HepG2 (cell line): ENCODE results near the gene TMBIM6. TPM values are rescaled to one million over a fixed set of nuclear protein-coding genes. Genes with fewer than 3 reads are reported as not detected.
A peak's percentile ranks its signal among the peaks of the same experiment; 100 is the strongest.

Experiments
- ATAC-seq: fragments of 200-7000 bp; cut with Tn5 transposase; 3 replicates; pipeline ENCODE4 v1.9.1; 2020; ENCODE audit warnings: mild to moderate bottlenecking, moderate library complexity
- BruUV-seq: library from RNA; stranded (reverse); fragments of 400-500 nt; replicated peaks from 2 replicates; lab custom pipeline; 2021; lab: Mats Ljungman, UMichigan
- CTCF ChIA-PET: fragments of 300-600 bp; formaldehyde crosslinking; extraction: SDS; loops from one replicate; lab custom pipeline; 2021; ENCODE audit warnings: low total read pairs, inconsistent platforms, low intra/inter-chr PET ratio; lab: Yijun Ruan, JAX
- POLR2A ChIA-PET: fragments of 350-600 bp; sonication (Branson Sonifier 250); formaldehyde crosslinking; loops from one replicate; lab custom pipeline; 2020; ENCODE audit warnings: antibody characterized with exemption, inconsistent platforms; lab: Yijun Ruan, JAX
- DNase-seq: peaks from one replicate; pipeline ENCODE4 v3.0.0-alpha.2; 2015; ENCODE audit warnings: low spot score
- FAIRE-seq: peaks from 3 replicates; lab custom pipeline; 2011; peaks lifted over from hg19 to GRCh38; lab: Jason Lieb, UNC
- H2AFZ ChIP-seq: one replicate; pipeline ENCODE4 v1.6.1; 2011; ENCODE audit warnings: low read length, inconsistent platforms
- H3K27ac ChIP-seq: fragments of 300-600 bp; 3 replicates; pipeline ENCODE4 v1.8.0; 2011; ENCODE audit warnings: mixed run types, mild to moderate bottlenecking, mixed read lengths, low read length, inconsistent platforms; ENCODE audit not compliant: insufficient read depth; ENCODE audit errors: extremely low read length
- H3K27me3 ChIP-seq, 2 experiments: fragments of 200-600 bp in 1 of 2; 2 replicates in 1 of 2; 3 replicates in 1 of 2; pipeline versions ENCODE4 v1.6.0 to v1.8.0; 2011; ENCODE audit warnings: low read length in 2 of 2, mild to moderate bottlenecking in 2 of 2, moderate library complexity in 2 of 2, inconsistent platforms in 1 of 2; ENCODE audit not compliant: insufficient read depth in 2 of 2, control insufficient read depth in 1 of 2
- H3K36me3 ChIP-seq, 2 experiments: fragments of 200-600 bp in 1 of 2; replicated peaks in 1 of 2; 2 replicates in 1 of 2; 3 replicates in 1 of 2; pipeline versions ENCODE4 v1.5.1 to v1.8.0; 2011; ENCODE audit warnings: low read length in 2 of 2, inconsistent platforms in 1 of 2; ENCODE audit not compliant: insufficient read depth in 2 of 2, control insufficient read depth in 1 of 2
- H3K4me1 ChIP-seq: 2 replicates; pipeline ENCODE4 v1.5.1; 2012; ENCODE audit warnings: low read length, inconsistent platforms; ENCODE audit not compliant: insufficient read depth
- H3K4me2 ChIP-seq: 2 replicates; pipeline ENCODE4 v1.6.0; 2011; ENCODE audit warnings: low read depth, low read length, inconsistent platforms
- H3K4me3 ChIP-seq, 3 experiments: fragments of 200-600 bp in 1 of 3; sonication (generic), shearing (Covaris generic) in 1 of 3; replicated peaks in 1 of 3; 2 replicates each; pipeline ENCODE4 v1.5.1; 2011 to 2016; ENCODE audit warnings: low read length in 3 of 3, inconsistent platforms in 2 of 3, low read depth in 2 of 3, mild to moderate bottlenecking in 2 of 3, control low read depth in 1 of 3, mixed read lengths in 1 of 3; ENCODE audit not compliant: insufficient read depth in 1 of 3
- H3K79me2 ChIP-seq: one replicate; pipeline ENCODE4 v1.6.1; 2011; ENCODE audit warnings: low read length, inconsistent platforms; ENCODE audit not compliant: insufficient read depth
- H3K9ac ChIP-seq: 2 replicates; pipeline ENCODE4 v1.6.0; 2011; ENCODE audit warnings: mild to moderate bottlenecking, low read depth, low read length, inconsistent platforms; ENCODE audit not compliant: insufficient read depth
- H3K9me3 ChIP-seq: 2 replicates; pipeline ENCODE4 v1.5.1; 2012; ENCODE audit warnings: mild to moderate bottlenecking, low read length
- H4K20me1 ChIP-seq: 2 replicates; pipeline ENCODE4 v1.6.0; 2011; ENCODE audit warnings: inconsistent platforms, mild to moderate bottlenecking, low read length, moderate library complexity; ENCODE audit not compliant: insufficient read depth
- MAFK ChIP-seq, 2 experiments: IDR thresholded peaks in 1 of 2; conservative IDR thresholded peaks in 1 of 2; 2 replicates each; pipeline ENCODE4 v1.6.1; 2011; ENCODE audit warnings: improper control_type of control experiment in 2 of 2, low read length in 2 of 2
- NFE2L2 ChIP-seq: fragments of 150-350 bp; IDR thresholded peaks from 2 replicates; pipeline ENCODE4 v1.6.1; 2014; ENCODE audit warnings: low read length
- STAT6 ChIP-seq: sonication (generic); formaldehyde crosslinking; IDR thresholded peaks from 2 replicates; pipeline ENCODE4 v1.4.0; 2020; ENCODE audit warnings: missing genetic modification reagents, mild to moderate bottlenecking, borderline replicate concordance
- TBX3 ChIP-seq: fragments of 450-650 bp; IDR thresholded peaks from 2 replicates; pipeline ENCODE4 v1.6.1; 2017; ENCODE audit warnings: antibody characterized with exemption, mild to moderate bottlenecking, inconsistent platforms, borderline replicate concordance
- ZNF121 ChIP-seq: sonication (generic); formaldehyde crosslinking; IDR thresholded peaks from 2 replicates; pipeline ENCODE4 v1.5.0; 2020; ENCODE audit warnings: mild to moderate bottlenecking, missing genetic modification reagents
- ZNF318 ChIP-seq: sonication (generic); formaldehyde crosslinking; IDR thresholded peaks from 2 replicates; pipeline ENCODE4 v1.4.0; 2020; ENCODE audit warnings: mild to moderate bottlenecking, missing genetic modification reagents
- ZNF512B ChIP-seq: sonication (generic); formaldehyde crosslinking; IDR thresholded peaks from 2 replicates; pipeline ENCODE4 v1.5.1; 2020; ENCODE audit warnings: missing genetic modification reagents, mild to moderate bottlenecking, borderline replicate concordance
- WGBS: methylation state at CpG from one replicate; pipeline ENCODE4 v1.1.6; 2017; ENCODE audit warnings: low lambda C conversion rate; 5-methylcytosine and 5-hydroxymethylcytosine counted together
- in situ Hi-C: cut with HindIII; loops from 2 replicates; pipeline ENCODE4 v1.10.0; 2017; ENCODE audit warnings: low pct_unique_long_range_greater_than_20kb; ENCODE audit not compliant: extremely low pct_ligation_motif_present
- intact Hi-C: fragments of 100-400 bp; cut with micrococcal nuclease; formaldehyde crosslinking; loops from one replicate; pipeline ENCODE4 v1.10.0; 2022; ENCODE audit not compliant: unreplicated experiment
- polyA plus RNA-seq, 8 experiments: library from polyadenylated mRNA; depleted of rRNA in 3 of 8; stranded (reverse) in 7 of 8; unstranded in 1 of 8; fragments of >200 nt; fragmentation: Illumina TruSeq in 4 of 8; extraction: Trizol in 4 of 8; gene quantifications; 2 replicates each; pipeline versions ENCODE4 v1.2.1 to v1.2.3, GENCODE V29; 2011 to 2016; ENCODE audit warnings: low read depth in 4 of 8, missing spikeins in 1 of 8, mixed read lengths in 1 of 8; ENCODE audit not compliant: insufficient read depth in 1 of 8
- total RNA-seq, 5 experiments: library from RNA; depleted of rRNA; stranded (reverse); fragments of >200 nt; fragmentation: Illumina TruSeq; extraction: Trizol; gene quantifications; 2 replicates each; pipeline ENCODE4 v1.2.3, GENCODE V29; 2016; ENCODE audit warnings: low read depth in 1 of 5

Gene TMBIM6
- total and polyA plus RNA-seq, 2 of the 13 experiments (the other 11 are each of a cell fraction or from before 2014, with no cell fraction given), result 412 to 468 TPM

- no peak for FAIRE-seq
- Histone ChIP-seq H2AFZ (no peak overlapping the region), H3K4me1 (no peaks in the 10 kb centered on the region), H3K27me3 (no peaks in the 10 kb centered on the region), H3K4me2 (no peak overlapping the region), H3K27ac (no peak overlapping the region), H3K9me3 (no peaks in the 10 kb centered on the region), H4K20me1 (no peaks in the 10 kb centered on the region), H3K36me3 (no peaks in the 10 kb centered on the region), H3K9ac (no peak overlapping the region), H3K4me3 (no peak overlapping the region), H3K79me2 (no peaks in the 10 kb centered on the region)
- ChIA-PET POLR2A (no interaction called here), CTCF (no interaction called here)
- 87% methylated on average over 4 of the region's 4 CpGs for WGBS
- no TSS peak for BruUV-seq
- no peak for DNase-seq
- TF ChIP-seq MAFK (conservative IDR thresholded peaks at IDR 0.05 in 1 of 2, IDR thresholded peaks at IDR 0.05 in 1 of 2; ENCODE audit: low read length in 2 of 2), result peak in 1 of 2 experiments; percentile 12; a peak in 2 of 4 replicates
- TF ChIP-seq NFE2L2, result peak; percentile 30; the same call in 1 of the 2 replicates
- no peak for TF ChIP-seq ZNF318
- TF ChIP-seq ZNF121 (CRISPR knock-in tag), result 0 out of 2 replicates have a peak, but pooled peaks have one; percentile 20
- TF ChIP-seq STAT6, result no peak
- TF ChIP-seq ZNF512B (CRISPR knock-in tag), result no peak
- TF ChIP-seq TBX3, result no peak
- intact Hi-C loops, result no loop called here
- ATAC-seq, result no peak
- in situ Hi-C loops, result no loop called here
These were observed 43.5 kb downstream of the TMBIM6 start for GRCh38 chr12:49784756-49785409.
